ENCODE data around the gene OR10G3.
"Not testable (repeated sequence)": the region's sequence is repeated elsewhere in the genome, so short reads cannot be mapped to it uniquely, and the experiment has no call there.

The OR10G3 gene

GRCh38 chr14:21579976-21580375 lies at the start of gene OR10G3:
Gene OR10G3 (minus strand): TSS chr14:21580076. CDS start chr14:21570744, 9,332 bp downstream.
- TF ChIP-seq CTCF (conservative IDR thresholded peaks at IDR 0.05): no peak
- H3K27ac ChIP-seq: no peak within 1 kb of the TSS

GRCh38 chr14:21626491-21627230 lies 46.8 kb upstream of the OR10G3 start:
- H3K27ac ChIP-seq: no peak overlapping the region
- no peak for TF ChIP-seq CTCF (conservative IDR thresholded peaks at IDR 0.05)

GRCh38 chr14:21617614-21618013 lies 37.7 kb upstream of the OR10G3 start:
- no peak overlapping the region for H3K27ac ChIP-seq
- no peak for TF ChIP-seq CTCF (conservative IDR thresholded peaks at IDR 0.05)

GRCh38 chr14:21614240-21614639 lies 34.4 kb upstream of the OR10G3 start:
- H3K27ac ChIP-seq: peak overlapping the region; percentile 64
- TF ChIP-seq CTCF (conservative IDR thresholded peaks at IDR 0.05): no peak

DNA sequence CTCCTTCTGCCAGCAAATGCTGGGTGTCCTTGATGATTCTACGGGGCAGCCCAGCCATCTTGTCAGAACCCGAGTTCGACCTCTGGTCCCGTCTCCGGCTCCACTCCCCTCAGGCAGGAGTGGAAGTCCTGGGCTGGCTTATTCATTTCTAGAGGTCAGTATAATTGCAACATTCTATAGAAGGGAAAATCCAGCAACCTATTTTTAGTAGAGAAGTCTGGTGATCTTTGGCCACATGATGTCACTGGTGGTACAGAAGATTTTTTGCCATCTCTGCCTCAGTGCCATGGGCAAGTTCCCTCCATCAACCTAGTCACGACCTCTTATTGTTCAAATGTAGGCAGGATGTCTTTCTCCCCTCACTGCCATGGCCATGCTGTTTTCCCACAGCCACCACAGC lies 32.4 kb upstream of the OR10G3 start:
- no peak overlapping the region for H3K27ac ChIP-seq
- no peak for TF ChIP-seq CTCF (conservative IDR thresholded peaks at IDR 0.05)

DNA sequence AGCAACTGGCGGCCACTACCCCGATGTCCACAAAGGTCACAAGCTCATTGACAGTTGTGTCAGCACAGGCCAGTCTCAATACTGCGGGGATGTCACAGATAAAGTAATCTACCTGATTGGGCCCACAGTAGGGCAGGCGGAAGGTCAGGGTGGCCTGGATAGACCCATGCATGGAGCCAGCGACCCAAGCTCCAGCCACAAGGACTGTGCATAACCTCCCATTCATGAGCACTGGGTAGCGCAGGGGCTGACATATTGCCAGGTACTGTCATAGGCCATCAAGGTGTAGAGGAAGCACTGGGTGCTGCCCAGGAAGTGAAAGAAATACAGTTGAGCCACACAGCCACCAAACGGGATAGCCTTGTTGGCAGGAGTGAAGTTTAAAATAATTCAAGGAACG lies 22.3 kb upstream of the OR10G3 start:
- not testable (repeated sequence) for H3K27ac ChIP-seq

- no peak overlapping the region for H3K27ac ChIP-seq
- no peak for TF ChIP-seq CTCF (conservative IDR thresholded peaks at IDR 0.05)
Observed at GRCh38 chr14:21589317-21589716, 9.4 kb upstream of the OR10G3 start.

DNA sequence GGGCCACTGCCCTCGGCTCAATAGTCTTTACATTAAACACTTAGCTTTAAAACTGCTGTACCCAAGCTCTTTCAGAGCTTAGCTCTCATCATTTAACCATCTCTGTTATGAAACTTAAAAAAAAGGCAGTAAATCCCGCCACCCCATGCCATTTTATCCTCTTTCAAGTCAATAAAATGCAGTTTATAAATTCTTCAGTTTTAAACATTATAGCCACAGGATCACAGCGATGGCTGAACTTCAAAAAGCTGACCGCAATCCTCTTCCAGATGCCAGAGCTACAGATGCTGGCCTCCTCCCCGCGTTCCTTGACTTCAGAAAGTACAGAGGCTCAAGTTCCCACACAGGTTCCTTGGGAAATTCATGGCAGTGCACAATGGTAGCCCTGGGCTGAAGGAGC lies 4.2 kb downstream of the OR10G3 start:
- H3K27ac ChIP-seq: no peak overlapping the region
- TF ChIP-seq CTCF (conservative IDR thresholded peaks at IDR 0.05): no peak

Measured in VCaP (cell line).